GM15510 (cell line): ENCODE results near the gene CLPTM1L.
A peak's percentile ranks its signal among the peaks of the same experiment; 100 is the strongest.

Source experiments
- POLR2A ChIP-seq: IDR thresholded peaks from 3 replicates; pipeline ENCODE4 v1.6.1; 2011; ENCODE audit warnings: borderline replicate concordance; ENCODE audit not compliant: insufficient read length; ENCODE audit errors: extremely low read depth

Gene CLPTM1L

GRCh38 chr5:1294835-1295649, 49.9 kb downstream of the CLPTM1L start, which contains the start of gene TERT:
TERT (minus strand) TSS chr5:1295068; CDS start chr5:1294989, 79 bp downstream.
- peak; percentile 23 for TF ChIP-seq POLR2A

- no peak for TF ChIP-seq POLR2A
Measured at GRCh38 chr5:1294206-1294834, 50.6 kb downstream of the CLPTM1L start.

- TF ChIP-seq POLR2A: no peak
Measured at GRCh38 chr5:1293416-1294205, 51.3 kb downstream of the CLPTM1L start.

- TF ChIP-seq POLR2A: no peak
Measured at GRCh38 chr5:1292846-1293415, 52.0 kb downstream of the CLPTM1L start.

GRCh38 chr5:1292139-1292538, 52.8 kb downstream of the CLPTM1L start:
- TF ChIP-seq POLR2A: no peak

- TF ChIP-seq POLR2A: no peak
Measured at GRCh38 chr5:1291611-1292080, 53.3 kb downstream of the CLPTM1L start.

GRCh38 chr5:1288439-1289335, 56.2 kb downstream of the CLPTM1L start:
- no peak for TF ChIP-seq POLR2A

- TF ChIP-seq POLR2A: no peak
Measured at GRCh38 chr5:1285883-1286291, 59.0 kb downstream of the CLPTM1L start.

- TF ChIP-seq POLR2A: no peak
Measured at GRCh38 chr5:1285141-1285540, 59.8 kb downstream of the CLPTM1L start.

GRCh38 chr5:1282131-1282992, 62.5 kb downstream of the CLPTM1L start:
- no peak for TF ChIP-seq POLR2A

- TF ChIP-seq POLR2A: no peak
Measured at GRCh38 chr5:1281038-1281882, 63.6 kb downstream of the CLPTM1L start.
